SU-DHL-6 (cell line): Measurements from ENCODE around the gene GUCY1A2.

Experiments
- CTCF ChIP-seq: fragments of 200-600 bp; sonication (generic); IDR thresholded peaks from one replicate; pipeline ENCODE4 v1.5.1; 2017; ENCODE audit warnings: antibody characterized with exemption, mild to moderate bottlenecking, low read length, moderate library complexity; ENCODE audit not compliant: insufficient read depth, poor library complexity, severe bottlenecking
- EZH2phosphoT487 ChIP-seq: fragments of 200-600 bp; sonication (generic), shearing (Covaris generic); conservative IDR thresholded peaks from 2 replicates; pipeline ENCODE4 v1.6.1; 2018; ENCODE audit warnings: mild to moderate bottlenecking, antibody characterized with exemption, low read length, moderate library complexity, mixed read lengths

- no peak for TF ChIP-seq CTCF
- TF ChIP-seq EZH2phosphoT487 = no peak
Measured at GRCh38 chr11:106943089-106943488, 75.2 kb downstream of the GUCY1A2 start.
